Upper lobe of right lung (tissue), 1 donor: ENCODE measurements around the gene IFNL4. TPM values are rescaled to one million over a fixed set of nuclear protein-coding genes. Genes with fewer than 3 reads are reported as not detected.

Experiments used
- ATAC-seq: fragments of 200-7000 bp; cut with Tn5 transposase; one replicate; pipeline ENCODE4 v1.9.1; 2020; ENCODE audit warnings: mild to moderate bottlenecking, moderate library complexity
- DNase-seq: peaks from one replicate; pipeline ENCODE4 v3.0.0-alpha.2; 2020
- H3K27ac ChIP-seq: fragments of 200-600 bp; one replicate; pipeline ENCODE4 v1.8.0; 2022
- H3K27me3 ChIP-seq: fragments of 200-600 bp; one replicate; pipeline ENCODE4 v1.8.0; 2022; ENCODE audit warnings: mild to moderate bottlenecking
- H3K36me3 ChIP-seq: fragments of 200-600 bp; one replicate; pipeline ENCODE4 v1.8.0; 2022
- H3K4me1 ChIP-seq: fragments of 200-600 bp; one replicate; pipeline ENCODE4 v1.8.0; 2022
- H3K4me3 ChIP-seq: fragments of 200-600 bp; one replicate; pipeline ENCODE4 v1.8.0; 2022; ENCODE audit warnings: mild to moderate bottlenecking
- H3K9me3 ChIP-seq: fragments of 200-600 bp; one replicate; pipeline ENCODE4 v1.8.0; 2022
- CTCF ChIP-seq: fragments of 200-600 bp; IDR thresholded peaks from one replicate; pipeline ENCODE4 v1.8.0; 2022; ENCODE audit warnings: antibody characterized with exemption
- intact Hi-C: fragments of 100-400 bp; cut with DNase I; formaldehyde crosslinking; loops from one replicate; pipeline ENCODE4 v1.11.0; 2022
- total RNA-seq: library from RNA; stranded (reverse); fragmentation: NEBNext Ultra II Directional; extraction: Animal tissue kit (Norgen Biotek cat#: 25700); gene quantifications from one replicate; pipeline ENCODE4 v1.2.1, GENCODE V29; 2021
- donor health status: DM: no; HTN: yes; CAD: no; lungs with severe emphysema.

The IFNL4 gene
- total RNA-seq, 1 donor from 2014 or later: not detected

- Histone ChIP-seq H3K36me3 (no peaks in the 10 kb centered on the region), H3K27ac (no peak overlapping the region), H3K27me3 (peaks cover 54% of the 10 kb centered on the region), H3K4me1 (no peaks in the 10 kb centered on the region), H3K4me3 (no peak overlapping the region), H3K9me3 (no peaks in the 10 kb centered on the region)
- no peak for TF ChIP-seq CTCF
- peak; percentile 52 for DNase-seq
- intact Hi-C loops: no loop called here
- peak; percentile 24 for ATAC-seq
These were observed 15.3 kb upstream of the IFNL4 start for GRCh38 chr19:39263912-39264305.

GRCh38 chr19:39262496-39262895 lies 13.8 kb upstream of the IFNL4 start:
- intact Hi-C loops: no loop called here

GRCh38 chr19:39261704-39262103 lies 13.0 kb upstream of the IFNL4 start:
- H3K4me1 ChIP-seq: no peaks in the 10 kb centered on the region
- DNase-seq: no peak
- no peak overlapping the region for H3K27ac ChIP-seq
- H3K36me3 ChIP-seq: no peaks in the 10 kb centered on the region
- ATAC-seq: no peak
- no peak for TF ChIP-seq CTCF
- intact Hi-C loops: no loop called here
- no peak overlapping the region for H3K4me3 ChIP-seq
- no peaks in the 10 kb centered on the region for H3K9me3 ChIP-seq
- peaks cover 54% of the 10 kb centered on the region for H3K27me3 ChIP-seq

More at GRCh38 chr19:39262496-39262895, 13.8 kb upstream of the IFNL4 start:
- Histone ChIP-seq H3K27me3 (peaks cover 54% of the 10 kb centered on the region), H3K4me1 (no peaks in the 10 kb centered on the region), H3K4me3 (no peak overlapping the region), H3K27ac (no peak overlapping the region), H3K36me3 (no peaks in the 10 kb centered on the region), H3K9me3 (no peaks in the 10 kb centered on the region)
- ATAC-seq (no peak), DNase-seq (peak; percentile 4)
- TF ChIP-seq CTCF: no peak

GRCh38 chr19:39257227-39257626 lies 8.6 kb upstream of the IFNL4 start:
- Histone ChIP-seq H3K27me3 (peaks cover 25% of the 10 kb centered on the region), H3K4me3 (no peak overlapping the region), H3K36me3 (no peaks in the 10 kb centered on the region), H3K9me3 (no peaks in the 10 kb centered on the region), H3K4me1 (no peaks in the 10 kb centered on the region), H3K27ac (no peak overlapping the region)
- ATAC-seq (no peak), DNase-seq (no peak)
- no peak for TF ChIP-seq CTCF
- intact Hi-C loops: no loop called here

GRCh38 chr19:39254531-39255345 lies 6.1 kb upstream of the IFNL4 start:
- H3K27ac ChIP-seq: no peak overlapping the region
- DNase-seq: no peak
- H3K9me3 ChIP-seq: no peaks in the 10 kb centered on the region
- no peak for ATAC-seq
- no peaks in the 10 kb centered on the region for H3K36me3 ChIP-seq
- no peaks in the 10 kb centered on the region for H3K4me1 ChIP-seq
- H3K27me3 ChIP-seq: peaks cover 10% of the 10 kb centered on the region
- H3K4me3 ChIP-seq: no peak overlapping the region
- TF ChIP-seq CTCF: no peak
- intact Hi-C loops: no loop called here
